DOHH2 (cell line): ENCODE data around the gene NR4A3.
A peak's percentile ranks its signal among the peaks of the same experiment; 100 is the strongest.
"Not testable (repeated sequence)": the region's sequence is repeated elsewhere in the genome, so short reads cannot be mapped to it uniquely, and the experiment has no call there.

Source experiments
- H3F3A ChIP-seq: fragments of 200-600 bp; sonication (generic), shearing (Covaris generic); 2 replicates; pipeline ENCODE4 v1.6.0; 2016; ENCODE audit warnings: antibody characterized with exemption, mild to moderate bottlenecking; ENCODE audit not compliant: control insufficient read depth, insufficient read depth
- H3K27ac ChIP-seq: fragments of 200-600 bp; sonication (generic); 2 replicates; pipeline ENCODE4 v1.5.1; 2014; ENCODE audit warnings: low read depth, mild to moderate bottlenecking, low read length, moderate library complexity
- H3K27me3 ChIP-seq: fragments of 200-600 bp; sonication (generic); 2 replicates; pipeline ENCODE4 v1.6.1; 2014; ENCODE audit warnings: mild to moderate bottlenecking, low read length, mixed read lengths; ENCODE audit not compliant: control insufficient read depth
- H3K36me3 ChIP-seq: fragments of 200-600 bp; sonication (generic); 2 replicates; pipeline ENCODE4 v1.6.1; 2014; ENCODE audit warnings: mild to moderate bottlenecking, low read length, moderate library complexity, mixed read lengths; ENCODE audit not compliant: control insufficient read depth
- H3K4me1 ChIP-seq: fragments of 200-600 bp; sonication (generic); 2 replicates; pipeline ENCODE4 v1.6.1; 2014; ENCODE audit warnings: mild to moderate bottlenecking, low read length, mixed read lengths; ENCODE audit not compliant: control insufficient read depth
- H3K4me2 ChIP-seq: fragments of 200-600 bp; sonication (generic); 2 replicates; pipeline ENCODE4 v1.6.0; 2014; ENCODE audit warnings: mild to moderate bottlenecking, low read length, moderate library complexity
- H3K4me3 ChIP-seq: fragments of 200-600 bp; sonication (generic); 2 replicates; pipeline ENCODE4 v1.5.1; 2014; ENCODE audit warnings: mild to moderate bottlenecking, low read length, mixed read lengths
- H3K79me2 ChIP-seq: fragments of 200-600 bp; sonication (generic); 2 replicates; pipeline ENCODE4 v1.6.1; 2014; ENCODE audit warnings: mild to moderate bottlenecking, low read length, mixed read lengths; ENCODE audit not compliant: control insufficient read depth
- H3K9me2 ChIP-seq: fragments of 200-600 bp; sonication (generic); replicated peaks from 2 replicates; pipeline ENCODE4 v1.6.1; 2014; ENCODE audit warnings: mild to moderate bottlenecking, low read length, mixed read lengths; ENCODE audit not compliant: control insufficient read depth
- H3K9me3 ChIP-seq: fragments of 200-600 bp; sonication (generic); 2 replicates; pipeline ENCODE4 v1.6.1; 2014; ENCODE audit warnings: antibody characterized with exemption, low read length, mixed read lengths; ENCODE audit not compliant: control insufficient read depth, insufficient read depth
- H4K20me1 ChIP-seq: fragments of 200-600 bp; sonication (generic); 2 replicates; pipeline ENCODE4 v1.6.0; 2014; ENCODE audit warnings: low read depth, mild to moderate bottlenecking, antibody characterized with exemption, low read length, moderate library complexity; ENCODE audit not compliant: control insufficient read depth, insufficient read depth
- CTCF ChIP-seq: fragments of 200-600 bp; sonication (generic); IDR thresholded peaks from one replicate; pipeline ENCODE4 v1.5.1; 2014; ENCODE audit warnings: antibody characterized with exemption, mild to moderate bottlenecking, low read depth, low read length; ENCODE audit not compliant: poor library complexity, severe bottlenecking
- EZH2phosphoT487 ChIP-seq: fragments of 200-600 bp; sonication (generic); IDR thresholded peaks from 2 replicates; pipeline ENCODE4 v1.6.1; 2017; ENCODE audit warnings: borderline replicate concordance, mild to moderate bottlenecking, antibody characterized with exemption, low read length, moderate library complexity, mixed read lengths

The NR4A3 gene

GRCh38 chr9:99855467-99856176, 33.9 kb downstream of the NR4A3 start:
- Histone ChIP-seq H3K27me3 (no peaks in the 10 kb centered on the region; the same call in 1 of the 2 replicates), H3K4me1 (peaks cover 11% of the 10 kb centered on the region), H3K9me3 (no peaks in the 10 kb centered on the region), H3K9me2 (no peaks in the 10 kb centered on the region), H4K20me1 (no peaks in the 10 kb centered on the region), H3K4me2 (no peak overlapping the region), H3K4me3 (no peak overlapping the region), H3K27ac (no peak overlapping the region), H3K36me3 (no peaks in the 10 kb centered on the region), H3K79me2 (no peaks in the 10 kb centered on the region), H3F3A (no peaks in the 10 kb centered on the region)
- TF ChIP-seq CTCF (peak; percentile 18), EZH2phosphoT487 (no peak)

- not testable (repeated sequence) for H3K4me2 ChIP-seq, H3K9me3 ChIP-seq, H3K4me1 ChIP-seq, H3K4me3 ChIP-seq, H3K27ac ChIP-seq, H3F3A ChIP-seq, H4K20me1 ChIP-seq, H3K36me3 ChIP-seq, H3K79me2 ChIP-seq, H3K9me2 ChIP-seq, H3K27me3 ChIP-seq
Measured at GRCh38 chr9:99857576-99857975, 35.9 kb downstream of the NR4A3 start.

- Histone ChIP-seq H3K4me3 (no peak overlapping the region), H3K4me1 (no peaks in the 10 kb centered on the region), H3K9me3 (no peaks in the 10 kb centered on the region), H3K79me2 (no peaks in the 10 kb centered on the region), H3K27me3 (no peaks in the 10 kb centered on the region; the same call in 1 of the 2 replicates), H3K4me2 (no peak overlapping the region), H3K27ac (no peak overlapping the region), H3F3A (no peaks in the 10 kb centered on the region), H3K36me3 (no peaks in the 10 kb centered on the region), H3K9me2 (no peaks in the 10 kb centered on the region), H4K20me1 (no peaks in the 10 kb centered on the region)
- TF ChIP-seq CTCF (no peak), EZH2phosphoT487 (no peak)
Measured at GRCh38 chr9:99858087-99858486, 36.4 kb downstream of the NR4A3 start.

- H3K27ac ChIP-seq, result no peak overlapping the region
- no peak for TF ChIP-seq EZH2phosphoT487
- no peak for TF ChIP-seq CTCF
- no peak overlapping the region for H3K4me2 ChIP-seq
- no peaks in the 10 kb centered on the region for H3K36me3 ChIP-seq
- H3K4me3 ChIP-seq, result no peak overlapping the region
- H3K27me3 ChIP-seq, result no peaks in the 10 kb centered on the region; the same call in 1 of the 2 replicates
- H4K20me1 ChIP-seq, result no peaks in the 10 kb centered on the region
- no peaks in the 10 kb centered on the region for H3K9me2 ChIP-seq
- no peaks in the 10 kb centered on the region for H3F3A ChIP-seq
- no peaks in the 10 kb centered on the region for H3K9me3 ChIP-seq
- H3K4me1 ChIP-seq, result no peaks in the 10 kb centered on the region
- no peaks in the 10 kb centered on the region for H3K79me2 ChIP-seq
Measured at GRCh38 chr9:99859243-99859980, 37.7 kb downstream of the NR4A3 start.
